Measurements from ENCODE around the gene PDE8B. TPM values are rescaled to one million over a fixed set of nuclear protein-coding genes. Genes with fewer than 3 reads are reported as not detected.

The PDE8B gene
- total and polyA plus RNA-seq, 2 donors (not counting 1 experiment from before 2014, with no cell fraction given) = 0.07 TPM; not detected in 1

DNA sequence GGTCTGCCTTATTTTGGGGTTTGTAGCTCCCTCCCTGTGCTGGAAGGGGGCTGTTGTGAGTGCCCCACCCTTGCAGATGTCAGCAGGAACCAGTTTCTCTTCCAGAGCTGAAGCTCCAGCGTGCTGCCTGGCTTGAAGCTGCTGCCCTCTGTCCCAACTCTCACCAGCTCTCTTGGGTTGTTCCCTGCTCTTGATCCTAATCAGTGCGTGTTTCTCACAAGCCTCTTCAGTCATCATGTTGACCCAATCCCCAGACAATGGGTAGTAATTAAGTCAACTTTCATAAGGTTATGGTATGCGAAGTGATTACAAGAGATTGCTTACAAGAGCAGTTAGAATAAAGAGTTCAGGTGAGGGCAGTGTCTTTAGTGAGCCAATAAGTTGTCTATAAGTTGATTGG is 57.0 kb downstream of the PDE8B start:
- intact Hi-C loops (cut with micrococcal nuclease) = no loop called here
- H3K4me3 ChIP-seq (ENCODE audit: control extremely low read depth in 1 of 5, extremely low read depth in 1 of 5, insufficient read depth in 1 of 5, low read depth in 2 of 5, low read length in 4 of 5) = no peak overlapping the region
- WGBS (ENCODE audit: insufficient coverage) = 86% methylated on average over 1 of the region's 3 CpGs

DNA sequence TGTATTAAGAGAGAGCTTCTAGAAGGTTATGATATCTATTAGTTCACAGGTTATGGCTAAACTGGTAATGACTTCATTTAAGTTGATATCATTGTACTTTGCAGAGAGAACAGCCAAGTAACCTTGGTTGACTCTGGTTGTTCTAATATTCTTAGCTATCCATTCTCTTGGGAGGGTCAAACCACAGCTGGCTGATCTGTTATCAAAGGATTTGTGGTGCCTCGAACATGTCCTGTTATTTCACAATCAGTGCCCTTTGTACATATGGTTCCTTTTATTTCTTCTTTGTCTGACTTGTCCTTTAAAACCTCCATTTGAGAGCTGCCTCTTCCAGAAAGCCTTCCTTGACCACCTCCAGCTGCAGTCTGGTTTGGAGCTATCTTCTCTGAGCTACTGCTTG is 61.7 kb downstream of the PDE8B start:
- Mint-ChIP-seq H3K9me3 (ENCODE audit: insufficient read depth) (peaks cover 9% of the 10 kb centered on the region), H3K4me3 (no peak overlapping the region), H3K27ac (no peak overlapping the region), H3K4me1 (no peaks in the 10 kb centered on the region), H3K27me3 (peaks cover 10% of the 10 kb centered on the region)
- no peaks in the 10 kb centered on the region for H3K4me1 ChIP-seq (ENCODE audit: control insufficient read depth in 2 of 2, insufficient read depth in 2 of 2, low read length in 2 of 2)
- intact Hi-C loops (cut with micrococcal nuclease) = no loop called here
- ChIA-PET CTCF (no interaction called here), POLR2A (no interaction called here)
- H3K36me3 ChIP-seq (replicated peaks in 1 of 2; ENCODE audit: control extremely low read depth in 1 of 2, control insufficient read depth in 1 of 2, extremely low read depth in 1 of 2, insufficient read depth in 2 of 2, low read length in 1 of 2) = no peaks in the 10 kb centered on the region
- no CpG with 5 or more reads among the region's 1 CpG for WGBS (ENCODE audit: insufficient coverage)
- H3K9me3 ChIP-seq (ENCODE audit: control extremely low read depth in 1 of 3, control insufficient read depth in 2 of 3, insufficient read depth in 1 of 3, low read length in 2 of 3) = no peaks in the 10 kb centered on the region
- DNase-seq (no peak), ATAC-seq (ENCODE audit: low read depth) (no peak)
- no peaks in the 10 kb centered on the region for H4K20me1 ChIP-seq (ENCODE audit: control insufficient read depth, insufficient read depth, low read length, poor library complexity, severe bottlenecking)
- H3K9ac ChIP-seq (ENCODE audit: low read length) = no peak overlapping the region
- H3K79me2 ChIP-seq (ENCODE audit: control insufficient read depth, insufficient read depth, low read length) = no peaks in the 10 kb centered on the region
- no peak overlapping the region for H3K4me3 ChIP-seq (ENCODE audit: control extremely low read depth in 1 of 5, extremely low read depth in 1 of 5, insufficient read depth in 1 of 5, low read depth in 2 of 5, low read length in 4 of 5)
- TF ChIP-seq EZH2 (IDR thresholded peaks at IDR 0.05; ENCODE audit: borderline replicate concordance, insufficient read depth, low read depth, low read length, poor library complexity, severe bottlenecking) = no peak
- TF ChIP-seq, protein P1, sequence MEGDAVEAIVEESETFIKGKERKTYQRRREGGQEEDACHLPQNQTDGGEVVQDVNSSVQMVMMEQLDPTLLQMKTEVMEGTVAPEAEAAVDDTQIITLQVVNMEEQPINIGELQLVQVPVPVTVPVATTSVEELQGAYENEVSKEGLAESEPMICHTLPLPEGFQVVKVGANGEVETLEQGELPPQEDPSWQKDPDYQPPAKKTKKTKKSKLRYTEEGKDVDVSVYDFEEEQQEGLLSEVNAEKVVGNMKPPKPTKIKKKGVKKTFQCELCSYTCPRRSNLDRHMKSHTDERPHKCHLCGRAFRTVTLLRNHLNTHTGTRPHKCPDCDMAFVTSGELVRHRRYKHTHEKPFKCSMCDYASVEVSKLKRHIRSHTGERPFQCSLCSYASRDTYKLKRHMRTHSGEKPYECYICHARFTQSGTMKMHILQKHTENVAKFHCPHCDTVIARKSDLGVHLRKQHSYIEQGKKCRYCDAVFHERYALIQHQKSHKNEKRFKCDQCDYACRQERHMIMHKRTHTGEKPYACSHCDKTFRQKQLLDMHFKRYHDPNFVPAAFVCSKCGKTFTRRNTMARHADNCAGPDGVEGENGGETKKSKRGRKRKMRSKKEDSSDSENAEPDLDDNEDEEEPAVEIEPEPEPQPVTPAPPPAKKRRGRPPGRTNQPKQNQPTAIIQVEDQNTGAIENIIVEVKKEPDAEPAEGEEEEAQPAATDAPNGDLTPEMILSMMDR (IDR thresholded peaks at IDR 0.05) = no peak
- H3K4me2 ChIP-seq (replicated peaks; ENCODE audit: low read depth, low read length, poor library complexity, severe bottlenecking) = no peak overlapping the region
- no peak overlapping the region for H2AFZ ChIP-seq (ENCODE audit: insufficient read depth, low read depth, low read length, poor library complexity, severe bottlenecking)
- no peak overlapping the region for H3K27ac ChIP-seq (ENCODE audit: low read length in 2 of 2)
- H3K27me3 ChIP-seq (replicated peaks in 1 of 4; ENCODE audit: control extremely low read depth in 1 of 4, control insufficient read depth in 3 of 4, insufficient read depth in 4 of 4, low read length in 3 of 4) = no peaks in the 10 kb centered on the region

More for the DNA sequence above, 57.0 kb downstream of the PDE8B start:
- no peak for DNase-seq
- Mint-ChIP-seq H3K27me3 (peaks cover 10% of the 10 kb centered on the region), H3K4me1 (no peaks in the 10 kb centered on the region), H3K9me3 (ENCODE audit: insufficient read depth) (peaks cover 9% of the 10 kb centered on the region), H3K27ac (no peak overlapping the region), H3K4me3 (no peak overlapping the region)
- Histone ChIP-seq H3K9me3 (ENCODE audit: control extremely low read depth in 1 of 3, control insufficient read depth in 2 of 3, insufficient read depth in 1 of 3, low read length in 2 of 3) (no peaks in the 10 kb centered on the region), H4K20me1 (ENCODE audit: control insufficient read depth, insufficient read depth, low read length, poor library complexity, severe bottlenecking) (no peaks in the 10 kb centered on the region), H3K9ac (ENCODE audit: low read length) (no peak overlapping the region), H3K27ac (ENCODE audit: low read length in 2 of 2) (no peak overlapping the region), H3K36me3 (replicated peaks in 1 of 2; ENCODE audit: control extremely low read depth in 1 of 2, control insufficient read depth in 1 of 2, extremely low read depth in 1 of 2, insufficient read depth in 2 of 2, low read length in 1 of 2) (no peaks in the 10 kb centered on the region), H3K79me2 (ENCODE audit: control insufficient read depth, insufficient read depth, low read length) (no peaks in the 10 kb centered on the region), H3K4me1 (ENCODE audit: control insufficient read depth in 2 of 2, insufficient read depth in 2 of 2, low read length in 2 of 2) (no peaks in the 10 kb centered on the region), H3K4me2 (replicated peaks; ENCODE audit: low read depth, low read length, poor library complexity, severe bottlenecking) (no peak overlapping the region), H3K27me3 (replicated peaks in 1 of 4; ENCODE audit: control extremely low read depth in 1 of 4, control insufficient read depth in 3 of 4, insufficient read depth in 4 of 4, low read length in 3 of 4) (no peaks in the 10 kb centered on the region), H2AFZ (ENCODE audit: insufficient read depth, low read depth, low read length, poor library complexity, severe bottlenecking) (no peak overlapping the region)
- ATAC-seq (ENCODE audit: low read depth) = no peak
- POLR2A ChIA-PET = no interaction called here
- TF ChIP-seq, protein P1 (IDR thresholded peaks at IDR 0.05) = no peak
- TF ChIP-seq EZH2 (IDR thresholded peaks at IDR 0.05; ENCODE audit: borderline replicate concordance, insufficient read depth, low read depth, low read length, poor library complexity, severe bottlenecking) = no peak
- CTCF ChIA-PET = interaction anchor here (0.7 kb wide), 1 partner anchor 340 kb away, joined by 3 read pairs; no protein-coding TSS in a partner anchor
